NCI-H1436 (cell line): Measurements from ENCODE around the gene CNTNAP2.
"Not testable (repeated sequence)": the region's sequence is repeated elsewhere in the genome, so short reads cannot be mapped to it uniquely, and the experiment has no call there.

Experiments
- DNase-seq: peaks from one replicate; lab custom pipeline; 2025; lab: John Stamatoyannopoulos, UW

Gene CNTNAP2

GRCh38 chr7:148028165-148028564, 1911.6 kb downstream of the CNTNAP2 start:
- DNase-seq = no peak

GRCh38 chr7:148031019-148031418, 1914.4 kb downstream of the CNTNAP2 start:
- DNase-seq = no peak

GRCh38 chr7:148031811-148032210, 1915.2 kb downstream of the CNTNAP2 start:
- DNase-seq = no peak

GRCh38 chr7:148035950-148036349, 1919.3 kb downstream of the CNTNAP2 start:
- DNase-seq = no peak

GRCh38 chr7:148037044-148037443, 1920.4 kb downstream of the CNTNAP2 start:
- no peak for DNase-seq

- no peak for DNase-seq
Measured at GRCh38 chr7:148041156-148041555, 1924.6 kb downstream of the CNTNAP2 start.

- DNase-seq = peak; percentile 57
Measured at GRCh38 chr7:148042935-148043631, 1926.5 kb downstream of the CNTNAP2 start.

- DNase-seq = no peak
Measured at GRCh38 chr7:148044173-148044572, 1927.6 kb downstream of the CNTNAP2 start.

GRCh38 chr7:148045521-148045920, 1928.9 kb downstream of the CNTNAP2 start:
- DNase-seq = peak; percentile 78

GRCh38 chr7:148049068-148049467, 1932.5 kb downstream of the CNTNAP2 start:
- DNase-seq = no peak

GRCh38 chr7:148050492-148051158, 1934.0 kb downstream of the CNTNAP2 start:
- DNase-seq = peak; percentile 22

GRCh38 chr7:148056406-148056805, 1939.8 kb downstream of the CNTNAP2 start:
- no peak for DNase-seq

- peak; percentile 49 for DNase-seq
Measured at GRCh38 chr7:148058092-148058491, 1941.5 kb downstream of the CNTNAP2 start.

- DNase-seq = no peak
Measured at GRCh38 chr7:148058753-148059152, 1942.2 kb downstream of the CNTNAP2 start.

GRCh38 chr7:148060724-148061123, 1944.1 kb downstream of the CNTNAP2 start:
- no peak for DNase-seq

- not testable (repeated sequence) for DNase-seq
Measured at GRCh38 chr7:148078111-148078510, 1961.5 kb downstream of the CNTNAP2 start.

GRCh38 chr7:148079206-148080080, 1962.8 kb downstream of the CNTNAP2 start:
- DNase-seq = no peak

- no peak for DNase-seq
Measured at GRCh38 chr7:148083448-148083847, 1966.8 kb downstream of the CNTNAP2 start.

- peak; percentile 64 for DNase-seq
Measured at GRCh38 chr7:148084138-148084537, 1967.5 kb downstream of the CNTNAP2 start.

GRCh38 chr7:148091882-148092281, 1975.3 kb downstream of the CNTNAP2 start:
- DNase-seq = no peak

GRCh38 chr7:148093375-148094166, 1977.0 kb downstream of the CNTNAP2 start:
- DNase-seq = no peak

- DNase-seq = no peak
Measured at GRCh38 chr7:148095066-148095465, 1978.5 kb downstream of the CNTNAP2 start.
